Measurements from ENCODE around the gene ZBTB5.
"Not testable (repeated sequence)": the region's sequence is repeated elsewhere in the genome, so short reads cannot be mapped to it uniquely, and the experiment has no call there.

Gene ZBTB5

DNA sequence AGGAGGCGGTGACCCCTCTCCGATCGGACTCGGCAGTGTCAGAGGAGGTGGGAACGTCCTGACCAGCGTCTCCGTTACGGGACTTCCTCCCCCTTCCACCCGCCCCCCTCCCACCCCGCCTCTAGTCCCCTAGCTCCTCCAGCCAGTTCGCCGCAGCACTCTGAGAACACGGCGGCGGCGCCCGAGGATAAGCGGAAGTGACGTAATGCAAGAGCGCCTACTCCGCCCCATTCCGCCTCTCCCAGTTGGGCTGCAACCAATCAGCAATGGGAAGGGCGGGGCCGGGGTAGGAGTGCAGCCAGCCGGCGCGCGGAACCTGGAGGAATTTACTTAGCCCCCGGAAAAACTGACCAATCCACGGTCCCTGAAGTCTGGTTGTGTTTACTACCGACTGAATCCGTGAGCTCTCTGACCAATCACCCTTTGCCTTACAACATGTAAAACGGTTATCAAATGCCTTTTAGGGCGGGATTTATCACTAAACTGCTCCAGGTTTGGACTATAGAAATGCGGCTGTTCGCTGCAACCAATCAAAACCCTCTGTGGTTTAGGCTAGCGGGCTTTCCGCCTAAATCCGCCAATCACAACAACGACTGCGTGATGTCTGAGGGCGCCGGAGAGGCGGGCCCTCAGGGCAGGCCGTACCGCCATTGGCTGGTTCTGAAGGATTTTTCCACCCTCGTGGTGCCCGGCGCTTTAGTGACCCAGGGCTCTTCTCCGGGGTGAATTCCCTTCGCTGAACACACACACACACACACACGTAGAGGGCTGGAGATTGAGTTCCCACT is at the start of gene ZBTB5:
Gene ZBTB5, minus strand, starts transcription at position 202 of the 788 bp plus-strand sequence. CDS start 22,899 bp downstream, outside the sequence.
- DNase-seq (ENCODE audit: low read depth in 2 of 2): peak; percentile 100
- peak within 1 kb of the TSS; percentile 98 for H3K4me3 ChIP-seq (replicated peaks in 1 of 2; ENCODE audit: low read depth in 2 of 2, low read length in 2 of 2)
- TF ChIP-seq, protein P1, sequence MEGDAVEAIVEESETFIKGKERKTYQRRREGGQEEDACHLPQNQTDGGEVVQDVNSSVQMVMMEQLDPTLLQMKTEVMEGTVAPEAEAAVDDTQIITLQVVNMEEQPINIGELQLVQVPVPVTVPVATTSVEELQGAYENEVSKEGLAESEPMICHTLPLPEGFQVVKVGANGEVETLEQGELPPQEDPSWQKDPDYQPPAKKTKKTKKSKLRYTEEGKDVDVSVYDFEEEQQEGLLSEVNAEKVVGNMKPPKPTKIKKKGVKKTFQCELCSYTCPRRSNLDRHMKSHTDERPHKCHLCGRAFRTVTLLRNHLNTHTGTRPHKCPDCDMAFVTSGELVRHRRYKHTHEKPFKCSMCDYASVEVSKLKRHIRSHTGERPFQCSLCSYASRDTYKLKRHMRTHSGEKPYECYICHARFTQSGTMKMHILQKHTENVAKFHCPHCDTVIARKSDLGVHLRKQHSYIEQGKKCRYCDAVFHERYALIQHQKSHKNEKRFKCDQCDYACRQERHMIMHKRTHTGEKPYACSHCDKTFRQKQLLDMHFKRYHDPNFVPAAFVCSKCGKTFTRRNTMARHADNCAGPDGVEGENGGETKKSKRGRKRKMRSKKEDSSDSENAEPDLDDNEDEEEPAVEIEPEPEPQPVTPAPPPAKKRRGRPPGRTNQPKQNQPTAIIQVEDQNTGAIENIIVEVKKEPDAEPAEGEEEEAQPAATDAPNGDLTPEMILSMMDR (IDR thresholded peaks at IDR 0.05; ENCODE audit: low read depth, low read length): no peak

GRCh38 chr9:37514999-37515398 is 49.7 kb upstream of the ZBTB5 start:
- no peak overlapping the region for H3K4me3 ChIP-seq (replicated peaks in 1 of 2; ENCODE audit: low read depth in 2 of 2, low read length in 2 of 2)
- no peak for DNase-seq (ENCODE audit: low read depth in 2 of 2)
- TF ChIP-seq, protein P1 (IDR thresholded peaks at IDR 0.05; ENCODE audit: low read depth, low read length): no peak

- not testable (repeated sequence) for DNase-seq (ENCODE audit: low read depth in 2 of 2); H3K4me3 ChIP-seq (replicated peaks in 1 of 2; ENCODE audit: low read depth in 2 of 2, low read length in 2 of 2)
Observed at GRCh38 chr9:37514415-37514814, 49.2 kb upstream of the ZBTB5 start.

DNA sequence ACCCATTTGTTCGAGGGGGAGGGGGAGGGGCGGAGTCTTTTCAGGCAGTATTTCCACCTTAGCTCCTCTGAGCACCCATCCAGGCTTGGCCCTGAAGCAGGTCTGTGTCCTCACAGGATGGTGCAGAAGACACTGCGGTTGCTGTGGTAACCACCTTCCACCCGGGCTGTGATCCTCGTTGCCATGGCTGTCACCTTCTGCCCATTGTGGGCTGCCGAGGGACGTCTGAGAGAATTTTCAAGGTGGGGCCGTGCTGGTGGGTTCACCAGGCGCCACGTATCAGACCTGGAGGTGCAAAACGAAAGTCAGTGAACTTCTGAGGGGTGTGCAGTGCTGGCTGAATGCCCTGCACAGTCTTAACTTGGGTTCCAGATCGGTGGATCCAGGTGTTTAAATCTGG is 47.2 kb upstream of the ZBTB5 start:
- H3K4me3 ChIP-seq (replicated peaks in 1 of 2; ENCODE audit: low read depth in 2 of 2, low read length in 2 of 2): no peak overlapping the region
- TF ChIP-seq, protein P1 (IDR thresholded peaks at IDR 0.05; ENCODE audit: low read depth, low read length): no peak
- no peak for DNase-seq (ENCODE audit: low read depth in 2 of 2)

GRCh38 chr9:37511016-37512010 is 46.1 kb upstream of the ZBTB5 start:
- no peak for DNase-seq (ENCODE audit: low read depth in 2 of 2)

DNA sequence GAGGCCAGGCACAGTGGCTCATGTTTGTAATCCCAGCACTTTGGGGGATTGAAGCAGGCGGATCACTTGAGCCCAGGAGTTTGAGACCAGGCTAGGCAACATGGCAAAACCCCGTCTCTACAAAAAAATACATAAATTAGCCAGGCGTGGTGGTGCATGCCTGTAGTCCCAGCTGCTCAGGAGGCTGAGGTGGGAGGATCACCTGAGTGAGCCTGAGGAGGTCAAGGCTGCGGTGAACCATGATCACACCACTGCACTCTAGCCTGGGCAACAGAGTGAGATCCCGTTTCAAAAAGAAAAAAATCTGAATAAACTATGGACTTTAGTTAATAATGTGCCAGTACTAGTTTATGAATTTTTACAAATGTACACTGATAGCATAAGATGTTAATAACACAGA is 44.8 kb upstream of the ZBTB5 start:
- DNase-seq (ENCODE audit: low read depth in 2 of 2); H3K4me3 ChIP-seq (replicated peaks in 1 of 2; ENCODE audit: low read depth in 2 of 2, low read length in 2 of 2): not testable (repeated sequence)

More at GRCh38 chr9:37511016-37512010, 46.1 kb upstream of the ZBTB5 start:
- TF ChIP-seq, protein P1 (IDR thresholded peaks at IDR 0.05; ENCODE audit: low read depth, low read length): peak; percentile 15
- no peak overlapping the region for H3K4me3 ChIP-seq (replicated peaks in 1 of 2; ENCODE audit: low read depth in 2 of 2, low read length in 2 of 2)

GRCh38 chr9:37509536-37509935 is 44.3 kb upstream of the ZBTB5 start:
- TF ChIP-seq, protein P1 (IDR thresholded peaks at IDR 0.05; ENCODE audit: low read depth, low read length): no peak
- DNase-seq (ENCODE audit: low read depth in 2 of 2): no peak
- no peak overlapping the region for H3K4me3 ChIP-seq (replicated peaks in 1 of 2; ENCODE audit: low read depth in 2 of 2, low read length in 2 of 2)

All from cardiac fibroblast (primary cell).